HEK293 (cell line): ENCODE measurements around the gene CSRP1.

Experiments
- CTCF ChIA-PET: fragments of 350-600 bp; formaldehyde crosslinking; extraction: SDS; loops from one replicate; lab custom pipeline; 2021; ENCODE audit warnings: antibody characterized with exemption; lab: Yijun Ruan, JAX
- POLR2A ChIA-PET: fragments of 300-600 bp; formaldehyde crosslinking; extraction: SDS; loops from one replicate; lab custom pipeline; 2020; ENCODE audit warnings: antibody characterized with exemption, inconsistent platforms; lab: Yijun Ruan, JAX
- H3K27ac ChIP-seq: fragments of 200-500 bp; sonication (Bioruptor generic); 2 replicates; pipeline ENCODE4 v1.5.1; 2014; ENCODE audit warnings: low read depth, low read length, control low read depth, inconsistent platforms; ENCODE audit errors: extremely low read depth
- H3K36me3 ChIP-seq, 2 experiments: fragments of 200-500 bp in 1 of 2; sonication (Bioruptor generic) in 1 of 2; 1 replicate in 1 of 2; 2 replicates in 1 of 2; pipeline ENCODE4 v1.5.1; 2014 to 2017; ENCODE audit warnings: inconsistent platforms in 2 of 2, low read length in 2 of 2; ENCODE audit not compliant: control insufficient read depth in 2 of 2, insufficient read depth in 1 of 2
- H3K4me1 ChIP-seq: fragments of 200-500 bp; sonication (Bioruptor generic); 2 replicates; pipeline ENCODE4 v1.5.1; 2014; ENCODE audit warnings: mild to moderate bottlenecking, low read length, inconsistent platforms; ENCODE audit not compliant: control insufficient read depth, insufficient read depth
- H3K4me3 ChIP-seq: 2 replicates; pipeline ENCODE4 v1.5.1; 2011; ENCODE audit warnings: low read depth, mild to moderate bottlenecking, control low read depth, low read length, moderate library complexity
- H3K9me3 ChIP-seq: fragments of 200-500 bp; sonication (Bioruptor generic); 2 replicates; pipeline ENCODE4 v1.5.1; 2014; ENCODE audit warnings: low read depth, low read length, inconsistent platforms; ENCODE audit not compliant: control insufficient read depth, insufficient read depth
- MYNN ChIP-seq: fragments of 450-650 bp; formaldehyde crosslinking; IDR thresholded peaks from 2 replicates; pipeline ENCODE4 v1.5.1; 2016; ENCODE audit warnings: missing biosample characterization, missing genetic modification characterization, borderline replicate concordance
- SP7 ChIP-seq: fragments of 450-650 bp; formaldehyde crosslinking; IDR thresholded peaks from 2 replicates; pipeline ENCODE4 v1.5.1; 2016; ENCODE audit warnings: missing biosample characterization, missing genetic modification characterization
- YY1 ChIP-seq: fragments of 450-650 bp; formaldehyde crosslinking; IDR thresholded peaks from 2 replicates; pipeline ENCODE4 v1.5.1; 2018; ENCODE audit warnings: missing biosample characterization, missing genetic modification characterization
- ZFHX2 ChIP-seq: fragments of 450-650 bp; formaldehyde crosslinking; conservative IDR thresholded peaks from 2 replicates; pipeline ENCODE4 v1.5.1; 2016; ENCODE audit warnings: missing biosample characterization, missing genetic modification characterization
- ZNF132 ChIP-seq: fragments of 450-650 bp; formaldehyde crosslinking; IDR thresholded peaks from 2 replicates; pipeline ENCODE4 v1.5.1; 2017; ENCODE audit warnings: missing biosample characterization, missing genetic modification characterization, borderline replicate concordance
- ZNF140 ChIP-seq: fragments of 450-650 bp; formaldehyde crosslinking; IDR thresholded peaks from 2 replicates; pipeline ENCODE4 v1.5.1; 2016; ENCODE audit warnings: missing biosample characterization, missing genetic modification characterization
- ZNF16 ChIP-seq: fragments of 450-650 bp; formaldehyde crosslinking; IDR thresholded peaks from 2 replicates; pipeline ENCODE4 v1.5.1; 2016; ENCODE audit warnings: low read depth, missing biosample characterization, missing genetic modification characterization
- ZNF175 ChIP-seq: fragments of 450-650 bp; formaldehyde crosslinking; IDR thresholded peaks from 2 replicates; pipeline ENCODE4 v1.5.1; 2016; ENCODE audit warnings: missing biosample characterization, missing genetic modification characterization
- ZNF394 ChIP-seq: fragments of 450-650 bp; formaldehyde crosslinking; IDR thresholded peaks from 2 replicates; pipeline ENCODE4 v1.5.1; 2016; ENCODE audit warnings: missing biosample characterization, missing genetic modification characterization, mild to moderate bottlenecking, moderate library complexity, borderline replicate concordance
- ZNF560 ChIP-seq: fragments of 450-650 bp; formaldehyde crosslinking; IDR thresholded peaks from 2 replicates; pipeline ENCODE4 v1.5.1; 2017; ENCODE audit warnings: missing biosample characterization, missing genetic modification characterization, borderline replicate concordance
- ZNF626 ChIP-seq: fragments of 450-650 bp; sonication (Bioruptor Pico); formaldehyde crosslinking; IDR thresholded peaks from 2 replicates; pipeline ENCODE4 v1.5.1; 2018; ENCODE audit warnings: missing biosample characterization, missing genetic modification characterization, inconsistent platforms
- ZNF660 ChIP-seq: fragments of 450-650 bp; IDR thresholded peaks from 2 replicates; pipeline ENCODE4 v1.5.1; 2018; ENCODE audit warnings: missing biosample characterization, mild to moderate bottlenecking, missing genetic modification characterization
- ZNF664 ChIP-seq: fragments of 450-650 bp; formaldehyde crosslinking; IDR thresholded peaks from 2 replicates; pipeline ENCODE4 v1.5.1; 2016; ENCODE audit warnings: missing biosample characterization, missing genetic modification characterization
- ZNF747 ChIP-seq: fragments of 450-650 bp; formaldehyde crosslinking; IDR thresholded peaks from 2 replicates; pipeline ENCODE4 v1.5.1; 2016; ENCODE audit warnings: missing biosample characterization, missing genetic modification characterization
- TF ChIP-seq, protein P1 (sequence below): fragments of 450-650 bp; formaldehyde crosslinking; IDR thresholded peaks from 2 replicates; pipeline ENCODE4 v1.5.1; 2016; ENCODE audit warnings: missing biosample characterization, missing genetic modification characterization
- TF ChIP-seq, protein P2 (sequence below): fragments of 450-650 bp; IDR thresholded peaks from 2 replicates; pipeline ENCODE4 v1.5.1; 2018; ENCODE audit warnings: missing biosample characterization, mild to moderate bottlenecking, missing genetic modification characterization
- TF ChIP-seq, protein P3 (sequence below): fragments of 450-650 bp; formaldehyde crosslinking; IDR thresholded peaks from 2 replicates; pipeline ENCODE4 v1.5.1; 2016; ENCODE audit warnings: missing biosample characterization, missing genetic modification characterization
- TF ChIP-seq, protein P4 (sequence below): fragments of 450-650 bp; formaldehyde crosslinking; IDR thresholded peaks from 2 replicates; pipeline ENCODE4 v1.5.1; 2016; ENCODE audit warnings: missing biosample characterization, missing genetic modification characterization
- TF ChIP-seq, protein P5 (sequence below): fragments of 450-650 bp; formaldehyde crosslinking; conservative IDR thresholded peaks from 2 replicates; pipeline ENCODE4 v1.5.1; 2016; ENCODE audit warnings: low read depth, missing biosample characterization, missing genetic modification characterization

Gene CSRP1

DNA sequence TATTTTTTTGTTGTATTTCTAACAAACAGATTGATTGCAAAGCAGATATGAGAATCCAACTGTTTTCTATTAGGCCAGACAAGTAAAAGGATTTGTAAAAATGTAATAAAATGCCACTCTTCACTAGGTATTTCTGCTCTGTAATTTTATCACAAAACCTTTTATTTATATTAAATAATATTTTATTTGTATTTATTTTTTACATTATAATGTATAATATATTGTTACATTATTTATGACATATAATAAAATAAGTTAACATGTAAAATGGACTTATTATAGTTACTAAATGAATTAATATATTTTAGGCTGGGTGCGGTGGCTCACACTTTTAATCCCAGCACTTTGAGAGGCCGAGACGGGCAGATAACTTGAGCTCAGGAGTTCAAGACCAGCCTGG, 72.7 kb downstream of the CSRP1 start:
- Histone ChIP-seq H3K27ac (no peak overlapping the region), H3K36me3 (no peaks in the 10 kb centered on the region), H3K4me3 (no peak overlapping the region), H3K9me3 (no peaks in the 10 kb centered on the region), H3K4me1 (0 out of 2 replicates have a peak, but pooled peaks cover 2% of the 10 kb centered on the region)
- POLR2A ChIA-PET = no interaction called here
- no peak for TF ChIP-seq ZNF560 (tag by site-specific recombination)
- TF ChIP-seq ZNF626 = no peak
- TF ChIP-seq, protein P1, sequence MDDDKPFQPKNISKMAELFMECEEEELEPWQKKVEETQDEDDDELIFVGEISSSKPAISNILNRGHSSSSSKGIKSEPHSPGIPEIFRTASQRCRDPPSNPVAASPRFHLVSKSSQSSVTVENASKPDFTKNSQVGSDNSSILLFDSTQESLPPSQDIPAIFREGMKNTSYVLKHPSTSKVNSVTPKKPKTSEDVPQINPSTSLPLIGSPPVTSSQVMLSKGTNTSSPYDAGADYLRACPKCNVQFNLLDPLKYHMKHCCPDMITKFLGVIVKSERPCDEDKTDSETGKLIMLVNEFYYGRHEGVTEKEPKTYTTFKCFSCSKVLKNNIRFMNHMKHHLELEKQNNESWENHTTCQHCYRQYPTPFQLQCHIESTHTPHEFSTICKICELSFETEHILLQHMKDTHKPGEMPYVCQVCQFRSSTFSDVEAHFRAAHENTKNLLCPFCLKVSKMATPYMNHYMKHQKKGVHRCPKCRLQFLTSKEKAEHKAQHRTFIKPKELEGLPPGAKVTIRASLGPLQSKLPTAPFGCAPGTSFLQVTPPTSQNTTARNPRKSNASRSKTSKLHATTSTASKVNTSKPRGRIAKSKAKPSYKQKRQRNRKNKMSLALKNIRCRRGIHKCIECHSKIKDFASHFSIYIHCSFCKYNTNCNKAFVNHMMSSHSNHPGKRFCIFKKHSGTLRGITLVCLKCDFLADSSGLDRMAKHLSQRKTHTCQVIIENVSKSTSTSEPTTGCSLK (tag by site-specific recombination) = no peak
- CTCF ChIA-PET = interaction anchor here (0.7 to 3.7 kb wide), 8 partner anchors 13 to 292 kb away, joined by 3 to 67 read pairs (median 5); no protein-coding TSS in a partner anchor

DNA sequence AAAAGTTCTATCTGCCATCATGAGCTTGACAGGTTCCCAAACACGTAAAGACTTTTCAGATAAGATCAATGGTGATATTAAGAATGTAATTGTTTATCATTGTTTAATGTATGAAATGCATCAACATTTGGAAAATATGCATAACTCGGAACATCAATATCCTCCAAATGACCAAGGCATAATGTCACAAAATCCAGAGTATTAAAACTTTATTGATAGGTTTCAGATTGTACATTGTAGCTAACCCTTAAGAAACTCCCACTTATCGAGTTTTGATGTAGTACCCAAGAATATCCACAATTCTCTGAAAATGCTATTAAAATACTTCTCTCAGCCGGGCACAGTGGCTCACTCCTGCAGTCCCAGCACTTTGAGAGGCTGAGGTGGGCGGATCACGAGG, 73.3 kb downstream of the CSRP1 start:
- ChIA-PET CTCF (interaction anchor here (0.6 to 3.7 kb wide), 10 partner anchors 15 to 1370 kb away, joined by 3 to 42 read pairs (median 5); no protein-coding TSS in a partner anchor), POLR2A (no interaction called here)
- TF ChIP-seq YY1 (tag by site-specific recombination) = no peak
- TF ChIP-seq ZNF664 (tag by site-specific recombination) = no peak
- no peak for TF ChIP-seq ZFHX2
- no peak for TF ChIP-seq MYNN (tag by site-specific recombination)
- TF ChIP-seq ZNF175 (tag by site-specific recombination) = no peak
- TF ChIP-seq ZNF394 = no peak
- TF ChIP-seq, protein P2, sequence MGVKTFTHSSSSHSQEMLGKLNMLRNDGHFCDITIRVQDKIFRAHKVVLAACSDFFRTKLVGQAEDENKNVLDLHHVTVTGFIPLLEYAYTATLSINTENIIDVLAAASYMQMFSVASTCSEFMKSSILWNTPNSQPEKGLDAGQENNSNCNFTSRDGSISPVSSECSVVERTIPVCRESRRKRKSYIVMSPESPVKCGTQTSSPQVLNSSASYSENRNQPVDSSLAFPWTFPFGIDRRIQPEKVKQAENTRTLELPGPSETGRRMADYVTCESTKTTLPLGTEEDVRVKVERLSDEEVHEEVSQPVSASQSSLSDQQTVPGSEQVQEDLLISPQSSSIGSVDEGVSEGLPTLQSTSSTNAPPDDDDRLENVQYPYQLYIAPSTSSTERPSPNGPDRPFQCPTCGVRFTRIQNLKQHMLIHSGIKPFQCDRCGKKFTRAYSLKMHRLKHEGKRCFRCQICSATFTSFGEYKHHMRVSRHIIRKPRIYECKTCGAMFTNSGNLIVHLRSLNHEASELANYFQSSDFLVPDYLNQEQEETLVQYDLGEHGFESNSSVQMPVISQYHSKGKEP (tag by site-specific recombination) = no peak
- TF ChIP-seq, protein P3, sequence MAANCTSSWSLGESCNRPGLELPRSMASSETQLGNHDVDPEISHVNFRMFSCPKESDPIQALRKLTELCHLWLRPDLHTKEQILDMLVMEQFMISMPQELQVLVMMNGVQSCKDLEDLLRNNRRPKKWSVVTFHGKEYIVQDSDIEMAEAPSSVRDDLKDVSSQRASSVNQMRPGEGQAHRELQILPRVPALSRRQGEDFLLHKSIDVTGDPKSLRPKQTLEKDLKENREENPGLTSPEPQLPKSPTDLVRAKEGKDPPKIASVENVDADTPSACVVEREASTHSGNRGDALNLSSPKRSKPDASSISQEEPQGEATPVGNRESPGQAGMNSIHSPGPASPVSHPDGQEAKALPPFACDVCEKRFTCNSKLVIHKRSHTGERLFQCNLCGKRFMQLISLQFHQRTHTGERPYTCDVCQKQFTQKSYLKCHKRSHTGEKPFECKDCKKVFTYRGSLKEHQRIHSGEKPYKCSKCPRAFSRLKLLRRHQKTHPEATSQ (tag by site-specific recombination) = no peak
- TF ChIP-seq ZNF140 (tag by site-specific recombination) = no peak
- TF ChIP-seq, protein P4, sequence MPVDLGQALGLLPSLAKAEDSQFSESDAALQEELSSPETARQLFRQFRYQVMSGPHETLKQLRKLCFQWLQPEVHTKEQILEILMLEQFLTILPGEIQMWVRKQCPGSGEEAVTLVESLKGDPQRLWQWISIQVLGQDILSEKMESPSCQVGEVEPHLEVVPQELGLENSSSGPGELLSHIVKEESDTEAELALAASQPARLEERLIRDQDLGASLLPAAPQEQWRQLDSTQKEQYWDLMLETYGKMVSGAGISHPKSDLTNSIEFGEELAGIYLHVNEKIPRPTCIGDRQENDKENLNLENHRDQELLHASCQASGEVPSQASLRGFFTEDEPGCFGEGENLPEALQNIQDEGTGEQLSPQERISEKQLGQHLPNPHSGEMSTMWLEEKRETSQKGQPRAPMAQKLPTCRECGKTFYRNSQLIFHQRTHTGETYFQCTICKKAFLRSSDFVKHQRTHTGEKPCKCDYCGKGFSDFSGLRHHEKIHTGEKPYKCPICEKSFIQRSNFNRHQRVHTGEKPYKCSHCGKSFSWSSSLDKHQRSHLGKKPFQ = no peak
- no peak for TF ChIP-seq ZNF16 (tag by site-specific recombination)
- TF ChIP-seq, protein P5, sequence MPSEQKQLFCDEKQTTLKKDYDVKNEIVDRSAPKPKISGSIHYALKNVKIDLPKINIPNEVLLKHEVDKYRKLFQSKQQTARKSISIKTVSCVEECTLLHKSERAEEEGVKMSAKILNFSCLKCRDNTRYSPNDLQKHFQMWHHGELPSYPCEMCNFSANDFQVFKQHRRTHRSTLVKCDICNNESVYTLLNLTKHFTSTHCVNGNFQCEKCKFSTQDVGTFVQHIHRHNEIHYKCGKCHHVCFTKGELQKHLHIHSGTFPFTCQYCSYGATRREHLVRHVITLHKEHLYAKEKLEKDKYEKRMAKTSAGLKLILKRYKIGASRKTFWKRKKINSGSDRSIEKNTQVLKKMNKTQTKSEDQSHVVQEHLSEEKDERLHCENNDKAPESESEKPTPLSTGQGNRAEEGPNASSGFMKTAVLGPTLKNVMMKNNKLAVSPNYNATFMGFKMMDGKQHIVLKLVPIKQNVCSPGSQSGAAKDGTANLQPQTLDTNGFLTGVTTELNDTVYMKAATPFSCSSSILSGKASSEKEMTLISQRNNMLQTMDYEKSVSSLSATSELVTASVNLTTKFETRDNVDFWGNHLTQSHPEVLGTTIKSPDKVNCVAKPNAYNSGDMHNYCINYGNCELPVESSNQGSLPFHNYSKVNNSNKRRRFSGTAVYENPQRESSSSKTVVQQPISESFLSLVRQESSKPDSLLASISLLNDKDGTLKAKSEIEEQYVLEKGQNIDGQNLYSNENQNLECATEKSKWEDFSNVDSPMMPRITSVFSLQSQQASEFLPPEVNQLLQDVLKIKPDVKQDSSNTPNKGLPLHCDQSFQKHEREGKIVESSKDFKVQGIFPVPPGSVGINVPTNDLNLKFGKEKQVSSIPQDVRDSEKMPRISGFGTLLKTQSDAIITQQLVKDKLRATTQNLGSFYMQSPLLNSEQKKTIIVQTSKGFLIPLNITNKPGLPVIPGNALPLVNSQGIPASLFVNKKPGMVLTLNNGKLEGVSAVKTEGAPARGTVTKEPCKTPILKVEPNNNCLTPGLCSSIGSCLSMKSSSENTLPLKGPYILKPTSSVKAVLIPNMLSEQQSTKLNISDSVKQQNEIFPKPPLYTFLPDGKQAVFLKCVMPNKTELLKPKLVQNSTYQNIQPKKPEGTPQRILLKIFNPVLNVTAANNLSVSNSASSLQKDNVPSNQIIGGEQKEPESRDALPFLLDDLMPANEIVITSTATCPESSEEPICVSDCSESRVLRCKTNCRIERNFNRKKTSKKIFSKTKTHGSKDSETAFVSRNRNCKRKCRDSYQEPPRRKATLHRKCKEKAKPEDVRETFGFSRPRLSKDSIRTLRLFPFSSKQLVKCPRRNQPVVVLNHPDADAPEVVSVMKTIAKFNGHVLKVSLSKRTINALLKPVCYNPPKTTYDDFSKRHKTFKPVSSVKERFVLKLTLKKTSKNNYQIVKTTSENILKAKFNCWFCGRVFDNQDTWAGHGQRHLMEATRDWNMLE (tag by site-specific recombination) = no peak
- TF ChIP-seq ZNF747 (tag by site-specific recombination) = no peak
- TF ChIP-seq ZNF132 = no peak
- TF ChIP-seq ZNF660 (tag by site-specific recombination) = no peak
- no peak for TF ChIP-seq SP7

More for the DNA sequence above, 73.3 kb downstream of the CSRP1 start:
- Histone ChIP-seq H3K4me1 (0 out of 2 replicates have a peak, but pooled peaks cover 2% of the 10 kb centered on the region), H3K27ac (no peak overlapping the region), H3K4me3 (no peak overlapping the region), H3K36me3 (no peaks in the 10 kb centered on the region), H3K9me3 (no peaks in the 10 kb centered on the region)
